ENCODE results near the gene PSG3.
A peak's percentile ranks its signal among the peaks of the same experiment; 100 is the strongest.
"Not testable (repeated sequence)": the region's sequence is repeated elsewhere in the genome, so short reads cannot be mapped to it uniquely, and the experiment has no call there.

The PSG3 gene

DNA sequence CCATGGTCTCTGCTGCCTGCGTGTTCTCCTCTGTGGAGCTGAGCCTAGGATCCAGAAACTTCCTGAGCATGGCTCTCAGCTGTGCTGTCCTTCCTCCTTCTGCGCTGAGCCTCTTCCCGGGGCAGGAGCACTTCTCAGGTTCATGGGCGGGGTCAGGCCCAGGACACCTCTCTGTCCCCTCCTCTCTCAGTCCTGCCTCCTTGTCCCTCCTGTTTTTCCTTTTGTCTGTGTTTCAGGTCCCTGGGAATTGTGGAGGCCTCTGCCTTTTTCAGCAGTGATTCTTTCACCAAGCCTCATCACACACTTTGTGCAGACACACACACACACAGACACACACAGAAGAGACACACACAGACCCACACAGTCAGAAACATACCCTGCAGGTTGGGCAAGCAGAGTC lies at the start of gene PSG3:
Gene PSG3, minus strand, starts transcription at position 101 of the 400 bp plus-strand sequence. Its CDS starts 97 bp downstream, at position 4.
- not testable (repeated sequence) for DNase-seq

DNA sequence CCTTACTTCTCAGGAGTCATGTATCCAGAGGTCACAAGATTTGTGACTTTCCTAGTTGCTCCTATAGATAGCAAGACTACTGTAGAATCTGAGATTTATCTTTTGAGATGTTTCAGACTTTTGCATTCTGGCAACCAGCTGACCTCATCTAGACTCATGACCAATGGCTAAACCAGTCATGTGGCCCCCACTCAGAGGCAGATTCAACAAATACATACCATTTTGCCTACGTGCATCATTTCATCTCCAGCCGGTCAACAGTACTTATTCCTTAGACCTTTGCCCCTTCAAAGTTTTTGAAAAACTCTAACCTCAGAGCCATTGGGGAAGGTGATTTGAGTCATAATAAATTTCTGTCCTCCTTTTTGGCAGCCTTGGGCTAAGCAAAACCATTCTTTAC lies 48.5 kb upstream of the PSG3 start:
- DNase-seq: not testable (repeated sequence)

DNA sequence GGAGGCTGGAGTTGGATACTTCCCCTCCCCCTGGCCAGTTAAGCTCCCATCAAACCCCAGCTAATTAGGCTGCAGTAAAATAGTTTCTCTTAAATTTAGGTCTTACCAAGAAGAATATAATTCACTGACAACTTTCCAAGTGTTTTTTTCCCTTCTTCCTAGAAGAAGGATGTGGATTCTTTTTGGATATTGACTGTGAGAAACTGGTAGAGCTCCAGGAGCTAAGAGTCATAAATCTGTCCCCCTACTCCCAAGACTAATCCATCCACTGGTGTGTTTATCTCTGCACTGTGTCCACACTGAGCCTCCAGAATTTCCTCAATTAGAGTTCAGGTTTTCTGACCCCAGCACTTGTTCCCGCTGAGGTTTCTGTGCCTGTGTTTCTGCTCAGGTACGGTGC lies 47.5 kb upstream of the PSG3 start:
- not testable (repeated sequence) for DNase-seq

DNA sequence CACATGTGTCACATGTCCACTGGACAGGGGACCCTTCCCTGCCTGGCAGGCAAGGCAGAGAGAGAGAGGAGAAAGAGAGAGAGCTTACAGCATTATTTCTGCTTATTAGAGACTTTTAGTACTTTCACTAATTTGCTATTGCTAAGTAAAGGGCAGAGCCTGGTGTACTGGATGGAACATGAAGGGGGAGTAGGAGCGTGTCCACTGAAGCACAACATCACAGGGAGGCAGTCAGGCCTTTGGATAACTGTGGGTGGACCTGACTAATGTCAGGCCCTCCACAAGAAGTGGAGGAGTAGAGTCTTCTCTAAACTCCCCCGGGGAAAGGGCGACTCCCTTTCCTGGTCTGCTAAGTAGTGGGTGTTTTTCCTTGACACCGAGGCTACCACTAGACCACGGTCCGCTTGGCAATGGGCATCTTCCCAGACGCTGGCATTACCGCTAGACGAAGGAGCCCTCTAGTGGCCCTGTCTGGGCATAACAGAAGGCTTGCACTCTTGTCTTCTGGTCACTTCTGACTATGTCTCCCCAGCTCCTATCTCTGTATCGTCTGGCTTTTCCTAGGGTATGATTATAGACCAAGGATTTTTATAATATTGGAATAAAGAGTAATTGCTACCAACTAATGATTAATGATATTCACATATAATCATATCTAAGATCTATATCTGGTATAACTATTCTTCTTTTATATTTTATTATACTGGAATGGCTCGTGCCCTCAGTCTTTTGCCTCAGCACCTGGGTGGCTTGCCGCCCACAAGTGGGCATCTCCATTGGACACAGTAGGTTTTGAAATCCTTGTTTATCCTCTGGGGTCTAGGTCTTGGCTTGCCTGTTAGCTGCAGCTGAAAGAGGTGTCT lies 36.7 kb upstream of the PSG3 start:
- peak; percentile 3 for DNase-seq

DNA sequence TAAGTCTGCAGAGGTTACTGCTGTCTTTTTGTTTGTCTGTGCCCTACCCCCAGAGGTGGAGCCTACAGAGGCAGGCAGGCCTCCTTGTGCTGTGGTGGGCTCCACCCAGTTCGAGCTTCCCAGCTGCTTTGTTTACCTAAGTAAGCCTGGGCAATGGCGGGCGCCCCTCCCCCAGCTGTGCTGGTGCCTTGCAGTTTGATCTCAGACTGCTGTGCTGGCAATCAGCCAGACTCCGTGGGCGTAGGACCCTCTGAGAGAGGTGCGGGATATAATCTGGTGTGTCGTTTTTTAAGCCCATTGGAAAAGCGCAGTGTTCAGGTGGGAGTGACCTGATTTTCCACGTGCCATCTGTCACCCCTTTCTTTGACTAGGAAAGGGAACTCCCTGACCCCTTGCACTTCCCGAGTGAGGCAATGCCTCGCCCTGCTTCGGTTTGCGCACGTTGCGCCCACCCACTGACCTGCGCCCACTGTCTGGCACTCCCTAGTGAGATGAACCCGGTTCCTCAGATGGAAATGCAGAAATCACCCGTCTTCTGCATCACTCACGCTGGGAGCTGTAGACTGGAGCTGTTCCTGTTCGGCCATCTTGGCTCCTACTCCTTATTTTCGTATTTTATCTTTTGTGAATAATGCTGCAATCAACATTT lies 34.4 kb upstream of the PSG3 start:
- DNase-seq: not testable (repeated sequence)

DNA sequence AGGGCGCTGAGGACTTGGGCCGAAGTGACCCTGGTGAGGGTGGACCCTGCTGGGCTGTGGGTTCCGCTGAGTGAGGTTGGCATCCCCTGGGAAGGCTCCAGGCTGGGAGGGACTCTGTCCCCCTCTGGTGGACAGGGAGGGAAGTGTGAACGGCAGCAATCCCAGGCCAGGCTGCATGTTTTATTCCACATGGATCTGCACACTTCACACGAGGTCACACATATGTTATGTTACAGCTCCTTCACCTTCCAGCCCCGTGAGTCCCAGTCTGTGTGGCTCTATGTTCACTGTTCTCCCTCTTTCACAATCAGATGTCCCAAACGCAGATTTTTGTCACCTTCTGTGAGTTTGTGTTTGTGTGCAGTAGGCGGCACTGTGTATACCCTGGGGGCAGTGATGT lies 27.0 kb upstream of the PSG3 start:
- not testable (repeated sequence) for DNase-seq

DNA sequence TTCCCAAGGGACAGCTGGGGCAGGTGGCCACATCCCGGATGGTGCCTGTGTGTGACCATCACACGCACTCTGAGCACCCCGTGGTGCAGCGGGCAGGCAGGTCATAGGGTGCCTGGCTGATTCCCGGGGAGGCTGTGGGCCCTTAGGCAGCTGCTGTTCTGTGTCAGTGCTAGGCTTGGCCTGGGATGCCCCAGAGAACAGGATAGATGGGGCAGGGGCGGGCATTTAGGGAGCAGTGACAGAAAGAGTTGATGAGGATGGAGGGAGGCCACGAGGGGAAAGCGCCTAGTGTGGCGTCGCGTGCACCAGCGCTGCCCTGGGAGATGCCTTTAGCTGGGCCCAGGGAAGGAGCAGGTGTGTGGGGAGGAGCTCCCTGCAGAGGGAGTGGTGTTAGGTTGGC lies 26.6 kb upstream of the PSG3 start:
- DNase-seq: not testable (repeated sequence)

DNA sequence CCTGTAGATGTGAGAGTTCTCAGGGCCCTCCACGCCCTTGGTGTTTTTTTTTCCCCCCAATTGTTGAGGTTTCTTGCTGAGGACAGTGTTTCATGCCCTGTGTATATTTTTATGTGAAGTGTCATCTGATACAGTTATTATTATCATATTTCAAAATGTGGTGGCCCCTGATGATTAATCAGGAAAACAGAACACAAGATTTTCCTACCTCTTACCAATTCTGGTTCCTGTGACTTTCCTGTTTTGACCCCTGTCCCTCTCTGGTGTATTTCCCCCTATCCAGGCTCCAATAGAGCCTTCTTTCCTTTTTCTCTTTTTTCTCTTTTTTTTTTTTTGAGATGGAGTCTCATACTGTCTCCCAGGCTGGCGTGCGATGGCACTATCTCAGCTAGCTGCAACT lies 24.6 kb upstream of the PSG3 start:
- DNase-seq: no peak

DNA sequence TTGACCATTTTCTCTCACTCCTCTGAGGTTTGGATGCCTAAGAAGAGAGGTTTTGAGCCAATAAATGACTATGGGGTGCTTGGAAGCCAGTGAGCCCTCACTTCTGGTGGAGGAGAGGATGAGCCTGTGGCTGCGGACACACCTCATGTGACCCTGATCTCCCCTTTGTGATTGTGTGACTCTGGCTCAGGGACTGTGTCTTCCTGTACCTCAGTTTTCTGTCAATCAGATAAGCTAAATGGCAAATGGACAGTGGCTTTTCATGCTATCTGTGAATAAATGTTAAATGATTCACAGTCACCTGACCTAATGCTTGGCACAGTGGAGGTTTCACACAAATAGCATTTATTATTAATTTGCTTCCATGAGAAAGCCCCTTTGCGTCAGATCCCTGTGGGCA lies 22.5 kb upstream of the PSG3 start:
- no peak for DNase-seq

DNA sequence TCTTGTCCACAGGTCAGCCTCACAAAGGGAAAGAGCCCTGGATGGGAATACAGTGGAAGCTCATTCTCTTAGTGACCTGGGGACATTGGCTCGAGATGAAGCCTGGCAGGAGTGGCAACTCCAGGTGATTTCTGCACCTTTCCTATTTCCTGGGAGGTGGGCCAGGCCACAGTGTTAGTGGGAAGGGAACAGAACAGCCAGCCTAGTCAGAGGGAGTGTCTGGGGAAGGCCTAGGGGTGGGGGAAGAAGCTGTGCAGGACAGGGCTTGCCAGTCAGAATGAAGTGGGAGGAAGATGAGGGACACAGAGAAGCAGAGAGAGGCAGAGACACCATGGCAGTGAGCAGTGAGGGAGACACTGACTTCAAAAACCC lies 21.6 kb upstream of the PSG3 start:
- DNase-seq: not testable (repeated sequence)

DNA sequence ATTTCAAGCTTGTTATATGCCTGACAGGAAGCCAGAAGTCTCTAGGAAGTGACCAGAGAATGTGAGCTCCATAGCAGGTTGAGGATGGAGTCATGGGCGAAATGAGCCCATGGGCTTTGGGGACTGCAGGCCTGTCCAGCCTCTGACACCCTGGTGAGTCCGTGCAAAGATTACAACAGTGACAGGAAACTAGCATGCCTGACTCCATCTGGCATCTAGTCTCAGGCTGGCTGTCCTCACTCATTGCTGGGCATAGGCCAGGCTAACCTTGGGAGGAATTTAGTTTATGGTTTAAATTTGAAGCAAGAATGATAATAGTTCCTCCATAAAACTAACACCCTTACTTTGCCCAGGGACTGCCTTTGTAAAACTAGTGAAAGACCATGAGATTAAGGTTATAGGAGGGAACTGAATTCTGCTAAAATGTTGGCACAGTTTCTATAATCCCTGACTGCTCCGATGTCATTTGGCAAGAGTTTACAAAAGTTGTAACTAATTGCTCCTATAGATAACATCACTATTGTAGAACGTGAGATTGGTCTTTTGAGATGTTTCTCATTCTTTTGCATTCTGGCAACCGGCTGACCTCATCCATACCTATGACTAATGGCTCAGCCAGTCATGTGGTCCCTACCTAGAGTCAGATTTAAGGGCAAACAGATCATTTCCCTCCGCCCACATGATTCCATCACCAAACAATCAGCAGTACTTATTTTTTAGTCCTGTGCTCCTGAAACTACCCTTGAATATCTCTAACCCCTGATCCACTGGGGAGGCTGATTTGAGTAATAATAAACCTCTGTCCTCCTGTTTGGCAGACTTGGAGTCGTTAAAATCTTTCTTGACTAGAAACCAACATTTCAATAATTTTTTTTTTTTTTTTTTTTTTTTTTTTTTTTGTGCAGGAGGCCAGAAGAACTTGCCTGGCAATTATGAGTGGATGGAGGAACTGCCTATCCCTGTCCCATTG lies 21.0 kb upstream of the PSG3 start:
- DNase-seq: not testable (repeated sequence)

DNA sequence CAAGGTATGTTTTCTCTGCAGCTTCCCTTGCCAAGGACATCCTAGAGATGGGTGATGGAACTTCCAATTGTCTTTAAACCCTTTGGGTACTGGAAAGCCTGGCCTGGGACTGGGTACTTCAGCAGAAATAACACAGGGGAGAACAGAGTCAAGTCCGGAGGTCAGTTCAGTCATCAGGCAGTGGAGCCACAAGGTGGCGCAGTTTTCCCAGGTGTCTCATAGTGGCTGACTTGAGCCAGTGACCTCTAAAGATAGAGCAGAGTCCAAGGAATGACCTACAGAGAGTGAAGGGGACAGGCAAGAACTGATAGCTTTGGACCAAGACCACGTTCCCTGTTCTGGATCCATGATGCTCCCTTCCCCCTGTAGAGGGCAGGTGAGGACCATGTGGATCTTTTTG lies 18.4 kb upstream of the PSG3 start:
- not testable (repeated sequence) for DNase-seq

DNA sequence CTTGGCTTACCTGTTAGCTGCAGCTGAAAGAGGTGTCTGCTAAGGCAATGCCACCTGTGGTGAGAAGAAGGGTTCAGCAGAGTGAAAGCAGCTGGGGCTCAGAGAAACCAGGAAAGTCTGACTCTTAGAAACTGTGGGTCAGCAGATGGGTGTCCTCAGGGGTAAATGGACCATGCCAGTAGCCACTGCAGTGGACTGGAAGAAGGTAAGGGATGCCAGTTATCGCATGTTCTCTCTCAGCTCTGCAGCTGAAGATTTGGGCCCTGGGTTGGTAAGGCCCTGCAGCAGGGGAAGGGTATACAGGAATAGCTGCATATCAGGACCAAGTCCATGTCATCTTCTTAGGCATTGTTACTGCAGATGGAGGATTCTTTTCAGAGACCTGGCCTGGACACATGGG lies 12.0 kb upstream of the PSG3 start:
- DNase-seq: not testable (repeated sequence)

DNA sequence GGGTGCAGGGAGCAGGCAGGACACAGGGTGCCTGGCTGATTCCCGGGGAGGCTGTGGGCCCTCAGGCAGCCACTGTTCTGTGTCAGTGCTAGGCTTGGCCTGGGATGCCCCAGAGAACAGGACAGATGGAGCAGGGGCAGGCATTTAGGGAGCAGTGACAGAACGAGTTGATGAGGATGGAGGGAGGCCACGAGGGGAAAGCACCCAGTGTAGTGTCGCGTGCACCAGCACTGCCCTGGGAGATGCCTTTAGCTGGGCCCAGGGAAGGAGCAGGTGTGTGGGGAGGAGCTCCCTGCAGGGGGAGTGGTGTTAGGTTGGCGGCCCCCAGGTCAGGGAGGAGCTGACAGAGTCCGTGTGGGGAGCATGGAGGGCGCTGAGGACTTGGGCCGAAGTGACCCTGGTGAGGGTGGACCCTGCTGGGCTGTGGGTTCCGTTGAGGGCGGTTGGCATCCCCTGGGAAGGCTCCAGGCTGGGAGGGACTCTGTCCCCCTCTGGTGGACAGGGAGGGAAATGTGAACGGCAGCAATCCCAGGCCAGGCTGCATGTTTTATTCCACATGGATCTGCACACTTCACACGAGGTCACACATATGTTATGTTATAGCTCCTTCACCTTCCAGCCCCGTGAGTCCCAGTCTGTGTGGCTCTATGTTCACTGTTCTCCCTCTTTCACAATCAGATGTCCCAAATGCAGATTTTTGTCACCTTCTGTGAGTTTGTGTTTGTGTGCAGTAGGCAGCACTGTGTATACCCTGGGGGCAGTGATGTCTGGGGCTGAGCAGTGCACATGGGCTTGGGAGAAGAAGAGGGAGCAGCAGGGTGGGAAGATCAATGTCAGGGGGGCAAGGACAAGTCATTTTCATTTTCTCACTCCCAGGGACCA lies 1.7 kb upstream of the PSG3 start:
- DNase-seq: not testable (repeated sequence)

DNA sequence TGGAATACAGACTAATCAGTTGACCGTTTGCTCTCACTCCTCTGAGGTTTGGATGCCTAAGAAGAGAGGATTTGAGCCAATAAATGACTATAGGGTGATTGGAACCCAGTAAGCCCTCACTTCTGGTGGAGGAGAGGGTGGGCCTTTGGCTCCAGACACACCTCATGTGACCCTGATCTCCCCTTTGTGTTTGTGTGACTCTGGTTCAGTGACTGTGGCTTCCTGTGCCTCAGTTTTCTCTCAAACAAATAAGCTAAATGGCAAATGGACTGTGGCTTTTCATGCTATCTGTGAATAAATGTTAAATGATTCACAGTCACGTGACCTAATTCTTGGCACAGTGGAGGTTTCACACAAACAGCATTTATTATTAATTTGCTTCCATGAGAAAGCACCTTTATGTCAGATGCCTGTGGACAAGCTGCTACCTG lies 2.7 kb downstream of the PSG3 start:
- DNase-seq: not testable (repeated sequence)

DNA sequence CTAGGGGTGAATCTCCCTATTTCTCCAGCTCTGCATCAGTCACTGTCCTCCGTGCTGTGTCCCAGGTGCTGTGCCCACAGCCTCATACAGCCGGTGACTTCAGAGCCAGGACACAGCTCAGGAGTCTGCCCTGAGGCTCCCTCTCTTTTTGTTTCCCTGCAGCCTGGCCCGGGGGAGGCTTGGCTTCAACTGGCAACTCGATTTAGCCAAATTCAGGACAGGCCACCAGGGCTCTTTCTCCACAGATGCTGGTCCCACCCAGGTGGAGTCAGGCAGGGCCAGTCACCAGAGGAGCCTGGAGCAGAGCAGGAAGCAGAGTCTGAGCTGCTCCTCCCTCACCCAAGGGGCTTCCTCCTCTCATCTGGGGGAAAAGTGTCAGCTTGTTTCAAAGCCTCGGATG lies 11.9 kb downstream of the PSG3 start:
- not testable (repeated sequence) for DNase-seq

DNA sequence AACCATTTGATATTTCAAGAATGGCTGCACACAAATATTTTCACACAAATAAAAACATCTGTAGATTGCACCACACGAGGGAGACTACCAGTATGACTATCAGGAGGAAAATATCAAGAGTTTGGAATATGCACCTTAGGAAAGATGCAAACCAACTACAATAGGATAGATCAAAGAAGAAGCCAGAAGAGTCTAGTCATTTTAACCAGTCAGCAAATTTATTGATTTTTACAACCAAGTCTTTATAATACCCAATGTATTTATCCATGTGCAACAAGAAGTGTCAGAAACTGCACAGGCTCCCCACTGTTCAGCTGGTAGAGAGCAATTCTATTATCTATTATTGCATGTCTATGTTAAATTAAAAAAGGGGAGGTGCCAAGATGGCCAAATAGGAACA lies 26.3 kb downstream of the PSG3 start:
- DNase-seq: not testable (repeated sequence)

DNA sequence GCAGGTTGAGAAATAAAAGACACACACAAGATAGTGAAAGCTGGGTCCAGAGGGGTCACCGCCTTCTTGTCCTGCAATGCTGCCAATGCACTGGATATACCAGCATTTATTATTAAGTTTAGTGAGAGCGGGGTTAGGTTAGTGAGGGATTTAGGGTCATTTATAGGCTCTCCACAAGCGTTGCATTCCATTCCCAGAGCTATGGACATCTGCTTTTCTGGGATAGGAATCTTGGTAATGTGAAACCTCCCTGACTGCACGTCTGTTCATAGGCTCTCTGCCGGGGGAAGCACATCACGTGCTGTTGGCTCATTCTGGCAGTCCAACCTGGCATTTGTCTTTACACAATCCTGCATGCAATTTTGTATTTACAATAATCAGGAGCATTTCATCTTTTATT lies 27.5 kb downstream of the PSG3 start:
- DNase-seq: not testable (repeated sequence)

DNA sequence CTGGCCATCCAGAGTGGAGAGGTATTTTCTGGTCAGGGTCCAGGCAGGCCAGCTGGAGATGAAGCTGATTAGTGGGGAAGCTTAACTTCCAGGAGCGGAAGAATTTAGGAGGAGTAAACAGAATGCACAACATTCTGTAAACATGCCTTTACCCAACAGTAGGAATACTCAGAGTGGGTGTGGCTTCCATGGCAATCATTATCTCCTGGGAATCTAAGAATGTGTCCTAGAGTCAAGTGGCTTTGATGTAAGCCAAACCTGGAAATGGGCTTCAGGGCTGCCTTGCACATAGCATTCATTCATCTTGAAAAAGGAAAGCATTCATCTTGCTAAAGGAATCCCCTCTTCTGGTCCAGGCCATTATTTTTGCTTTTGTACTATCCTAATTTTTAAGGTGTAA lies 29.3 kb downstream of the PSG3 start:
- not testable (repeated sequence) for DNase-seq

DNA sequence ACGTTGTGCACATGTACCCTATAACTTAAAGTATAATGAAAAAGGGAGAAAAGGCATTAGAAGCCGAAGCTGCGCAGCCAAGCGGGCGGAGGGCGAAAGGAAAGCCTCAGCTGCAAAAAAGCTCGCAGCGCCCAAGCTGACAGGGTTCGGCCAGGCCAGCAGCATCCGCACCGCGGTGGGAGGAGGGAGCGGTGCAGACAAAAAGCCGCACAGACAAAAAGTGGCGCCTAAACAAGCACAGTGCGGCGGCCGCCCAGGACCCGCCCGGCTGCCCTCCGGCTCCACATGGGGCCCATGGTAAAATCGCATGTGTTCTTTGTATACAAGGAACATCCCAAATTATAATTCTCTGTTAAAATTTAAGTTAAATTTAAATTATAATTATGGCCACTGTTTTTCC lies 42.4 kb downstream of the PSG3 start:
- DNase-seq: no peak

DNA sequence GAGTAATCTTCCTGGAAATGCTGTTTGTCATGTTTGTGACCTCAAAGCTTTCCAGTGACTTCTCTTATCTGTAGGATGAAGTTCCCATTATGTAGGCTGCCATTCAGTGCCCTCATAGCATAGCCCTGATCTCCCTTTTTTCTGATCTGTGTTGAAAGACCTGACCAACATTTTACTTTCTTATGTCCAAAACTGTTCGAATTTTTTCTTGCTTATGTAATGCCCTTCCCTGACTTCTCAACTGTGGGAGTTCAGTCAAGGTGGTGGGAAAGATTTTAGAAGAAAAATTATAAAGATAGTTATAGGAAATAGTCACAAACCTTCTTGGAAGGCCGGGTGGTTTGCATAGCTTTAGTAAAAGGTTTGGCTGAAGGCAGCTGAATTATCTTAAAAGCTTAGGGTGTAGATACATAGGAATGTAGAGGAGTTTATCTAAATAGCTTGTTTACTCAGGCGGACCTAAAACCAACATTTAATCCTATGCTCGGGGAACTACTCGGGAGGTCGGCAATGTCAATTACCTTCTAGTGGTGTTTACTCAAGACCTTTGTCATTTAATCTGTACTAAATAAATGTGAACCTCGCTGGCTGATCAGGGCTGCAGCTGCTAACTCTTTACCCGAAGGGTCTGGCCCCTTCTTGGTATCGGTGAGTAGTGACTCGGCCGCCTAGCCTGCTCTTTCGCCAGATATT lies 44.3 kb downstream of the PSG3 start:
- DNase-seq: no peak
